ENCODE data around the gene RNF144A.

Gene RNF144A

GRCh38 chr2:7014174-7014640 is 97.0 kb downstream of the RNF144A start:
- peak overlapping the region; percentile 85 for H3K27ac Mint-ChIP-seq
- no peak overlapping the region for H3K4me3 Mint-ChIP-seq
- H3K36me3 Mint-ChIP-seq (ENCODE audit: low read depth), result peaks cover 52% of the 10 kb centered on the region
- no peaks in the 10 kb centered on the region for H3K9me3 Mint-ChIP-seq
- peaks cover 43% of the 10 kb centered on the region for H3K4me1 Mint-ChIP-seq (ENCODE audit: low read depth)
- no peak for DNase-seq
- H3K27me3 Mint-ChIP-seq, result no peaks in the 10 kb centered on the region

GRCh38 chr2:7015007-7015950 is 98.1 kb downstream of the RNF144A start:
- Mint-ChIP-seq H3K9me3 (no peaks in the 10 kb centered on the region), H3K27me3 (no peaks in the 10 kb centered on the region), H3K27ac (peak overlapping the region; percentile 85), H3K4me1 (ENCODE audit: low read depth) (peaks cover 42% of the 10 kb centered on the region), H3K36me3 (ENCODE audit: low read depth) (peaks cover 63% of the 10 kb centered on the region), H3K4me3 (no peak overlapping the region)
- DNase-seq, result no peak

GRCh38 chr2:7016148-7016547 is 98.9 kb downstream of the RNF144A start:
- Mint-ChIP-seq H3K27me3 (no peaks in the 10 kb centered on the region), H3K4me1 (ENCODE audit: low read depth) (peaks cover 38% of the 10 kb centered on the region)

DNA sequence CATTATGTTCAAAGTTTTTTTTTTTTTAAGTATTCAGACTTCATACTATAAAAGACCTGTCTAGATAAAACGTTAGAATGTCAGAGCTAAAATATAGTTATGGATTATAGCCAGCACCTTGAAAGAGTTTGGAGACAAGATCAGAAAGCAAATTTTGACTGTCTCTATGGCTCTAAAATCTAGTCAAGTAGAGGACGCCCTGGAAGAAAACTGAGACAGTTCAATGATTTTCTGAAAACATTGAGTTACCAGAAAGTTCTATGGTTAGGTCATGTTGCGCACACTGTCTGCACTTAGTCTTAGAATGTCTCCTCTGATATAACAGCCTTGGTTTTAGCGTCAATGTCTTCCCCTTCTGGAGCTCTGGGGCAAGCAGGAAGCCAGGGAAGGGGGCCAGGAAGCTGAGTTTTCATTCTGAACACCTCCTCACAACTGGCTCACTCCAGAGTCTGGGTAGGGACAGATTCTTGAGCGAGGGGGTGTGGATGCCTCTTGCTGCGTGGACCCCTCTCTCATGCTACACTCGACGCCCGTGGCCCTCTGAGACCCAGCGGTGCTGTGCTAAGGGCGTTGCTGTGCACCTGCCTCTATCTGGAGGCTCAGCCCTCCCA is 99.5 kb downstream of the RNF144A start:
- H3K4me3 Mint-ChIP-seq, result no peak overlapping the region
- peaks cover 77% of the 10 kb centered on the region for H3K36me3 Mint-ChIP-seq (ENCODE audit: low read depth)
- DNase-seq, result no peak
- peaks cover 33% of the 10 kb centered on the region for H3K4me1 Mint-ChIP-seq (ENCODE audit: low read depth)
- H3K27ac Mint-ChIP-seq, result no peak overlapping the region
- no peaks in the 10 kb centered on the region for H3K9me3 Mint-ChIP-seq
- H3K27me3 Mint-ChIP-seq, result no peaks in the 10 kb centered on the region

More at GRCh38 chr2:7016148-7016547, 98.9 kb downstream of the RNF144A start:
- H3K4me3 Mint-ChIP-seq, result no peak overlapping the region
- H3K9me3 Mint-ChIP-seq, result no peaks in the 10 kb centered on the region
- H3K36me3 Mint-ChIP-seq (ENCODE audit: low read depth), result peaks cover 72% of the 10 kb centered on the region
- DNase-seq, result no peak
- no peak overlapping the region for H3K27ac Mint-ChIP-seq

DNA sequence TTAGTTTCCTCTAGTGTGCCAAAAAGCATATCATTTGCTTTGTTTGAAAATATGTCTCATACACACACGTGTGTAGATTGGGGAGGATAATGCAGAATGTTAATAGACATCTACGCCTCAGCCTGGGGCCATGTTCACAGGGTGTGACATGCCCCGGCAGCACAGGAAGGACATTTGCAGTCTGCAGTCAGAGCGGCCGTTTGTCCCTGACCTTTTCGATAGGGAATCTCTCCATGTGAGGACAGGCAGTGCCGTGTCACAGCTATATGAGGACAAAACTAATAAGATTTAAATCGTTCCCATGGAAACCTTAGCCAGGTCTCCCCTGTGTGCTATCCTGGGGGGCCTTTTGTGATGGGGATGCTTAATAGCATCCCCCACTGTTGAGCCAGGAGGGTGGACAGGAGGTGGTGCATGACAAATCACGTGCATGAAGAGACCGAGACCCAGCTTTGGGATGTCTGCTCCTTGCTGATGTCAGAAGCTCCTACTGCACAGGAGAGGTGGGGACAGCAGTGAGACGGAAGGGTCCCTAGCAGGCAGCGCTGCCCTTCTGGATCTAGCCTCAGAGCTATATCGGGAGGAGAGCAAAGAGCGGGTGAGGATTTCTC is 100.6 kb downstream of the RNF144A start:
- no peak overlapping the region for H3K4me3 Mint-ChIP-seq
- peaks cover 22% of the 10 kb centered on the region for H3K4me1 Mint-ChIP-seq (ENCODE audit: low read depth)
- DNase-seq, result no peak
- no peak overlapping the region for H3K27ac Mint-ChIP-seq
- peaks cover 83% of the 10 kb centered on the region for H3K36me3 Mint-ChIP-seq (ENCODE audit: low read depth)
- H3K27me3 Mint-ChIP-seq, result no peaks in the 10 kb centered on the region
- H3K9me3 Mint-ChIP-seq, result no peaks in the 10 kb centered on the region

GRCh38 chr2:7018282-7018701 is 101.1 kb downstream of the RNF144A start:
- Mint-ChIP-seq H3K27ac (no peak overlapping the region), H3K27me3 (no peaks in the 10 kb centered on the region), H3K36me3 (ENCODE audit: low read depth) (peaks cover 88% of the 10 kb centered on the region), H3K4me1 (ENCODE audit: low read depth) (peaks cover 18% of the 10 kb centered on the region), H3K4me3 (no peak overlapping the region), H3K9me3 (no peaks in the 10 kb centered on the region)
- DNase-seq, result no peak

DNA sequence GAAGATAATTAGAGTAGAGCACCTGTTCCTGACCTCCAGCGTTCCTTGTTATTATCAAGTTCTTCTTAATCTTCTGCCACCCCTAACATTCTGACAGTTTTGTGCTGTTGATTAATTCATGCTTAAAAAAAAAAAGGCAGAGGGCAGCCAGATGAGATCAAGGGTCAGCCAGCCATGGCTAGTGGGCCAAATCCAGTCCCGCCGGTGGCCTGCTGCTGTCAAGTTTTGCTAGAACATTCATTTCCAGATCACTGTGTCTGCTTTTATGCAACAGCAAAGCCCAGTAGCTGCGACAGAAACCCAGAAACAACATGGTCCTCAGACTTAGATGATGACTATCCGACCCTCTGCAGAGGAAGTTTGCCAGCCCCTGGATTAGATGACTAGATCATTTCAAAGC is 101.6 kb downstream of the RNF144A start:
- Mint-ChIP-seq H3K27ac (peak overlapping the region; percentile 22), H3K4me3 (no peak overlapping the region), H3K27me3 (no peaks in the 10 kb centered on the region), H3K36me3 (ENCODE audit: low read depth) (peaks cover 92% of the 10 kb centered on the region), H3K9me3 (no peaks in the 10 kb centered on the region), H3K4me1 (ENCODE audit: low read depth) (peaks cover 13% of the 10 kb centered on the region)
- no peak for DNase-seq

GRCh38 chr2:7019191-7019590 is 102.0 kb downstream of the RNF144A start:
- Mint-ChIP-seq H3K9me3 (no peaks in the 10 kb centered on the region), H3K4me3 (no peak overlapping the region), H3K27me3 (no peaks in the 10 kb centered on the region), H3K4me1 (ENCODE audit: low read depth) (peaks cover 9% of the 10 kb centered on the region), H3K36me3 (ENCODE audit: low read depth) (peaks cover 97% of the 10 kb centered on the region), H3K27ac (peak overlapping the region; percentile 22)
- DNase-seq, result no peak

GRCh38 chr2:7020059-7020458 is 102.8 kb downstream of the RNF144A start:
- H3K27ac Mint-ChIP-seq, result peak overlapping the region; percentile 44
- H3K36me3 Mint-ChIP-seq (ENCODE audit: low read depth), result peaks cover 97% of the 10 kb centered on the region
- H3K4me1 Mint-ChIP-seq (ENCODE audit: low read depth), result peaks cover 2% of the 10 kb centered on the region
- H3K27me3 Mint-ChIP-seq, result no peaks in the 10 kb centered on the region
- no peak for DNase-seq
- no peak overlapping the region for H3K4me3 Mint-ChIP-seq
- no peaks in the 10 kb centered on the region for H3K9me3 Mint-ChIP-seq

- Mint-ChIP-seq H3K9me3 (no peaks in the 10 kb centered on the region), H3K36me3 (ENCODE audit: low read depth) (peaks cover 95% of the 10 kb centered on the region), H3K27ac (no peak overlapping the region), H3K4me1 (ENCODE audit: low read depth) (no peaks in the 10 kb centered on the region), H3K27me3 (no peaks in the 10 kb centered on the region), H3K4me3 (no peak overlapping the region)
- DNase-seq, result no peak
These were observed 103.3 kb downstream of the RNF144A start for GRCh38 chr2:7020468-7020867.

GRCh38 chr2:7020939-7021470 is 103.8 kb downstream of the RNF144A start:
- Mint-ChIP-seq H3K9me3 (no peaks in the 10 kb centered on the region), H3K4me3 (no peak overlapping the region), H3K27me3 (no peaks in the 10 kb centered on the region), H3K36me3 (ENCODE audit: low read depth) (peaks cover 94% of the 10 kb centered on the region), H3K27ac (peak overlapping the region; percentile 42), H3K4me1 (ENCODE audit: low read depth) (no peaks in the 10 kb centered on the region)
- no peak for DNase-seq

DNA sequence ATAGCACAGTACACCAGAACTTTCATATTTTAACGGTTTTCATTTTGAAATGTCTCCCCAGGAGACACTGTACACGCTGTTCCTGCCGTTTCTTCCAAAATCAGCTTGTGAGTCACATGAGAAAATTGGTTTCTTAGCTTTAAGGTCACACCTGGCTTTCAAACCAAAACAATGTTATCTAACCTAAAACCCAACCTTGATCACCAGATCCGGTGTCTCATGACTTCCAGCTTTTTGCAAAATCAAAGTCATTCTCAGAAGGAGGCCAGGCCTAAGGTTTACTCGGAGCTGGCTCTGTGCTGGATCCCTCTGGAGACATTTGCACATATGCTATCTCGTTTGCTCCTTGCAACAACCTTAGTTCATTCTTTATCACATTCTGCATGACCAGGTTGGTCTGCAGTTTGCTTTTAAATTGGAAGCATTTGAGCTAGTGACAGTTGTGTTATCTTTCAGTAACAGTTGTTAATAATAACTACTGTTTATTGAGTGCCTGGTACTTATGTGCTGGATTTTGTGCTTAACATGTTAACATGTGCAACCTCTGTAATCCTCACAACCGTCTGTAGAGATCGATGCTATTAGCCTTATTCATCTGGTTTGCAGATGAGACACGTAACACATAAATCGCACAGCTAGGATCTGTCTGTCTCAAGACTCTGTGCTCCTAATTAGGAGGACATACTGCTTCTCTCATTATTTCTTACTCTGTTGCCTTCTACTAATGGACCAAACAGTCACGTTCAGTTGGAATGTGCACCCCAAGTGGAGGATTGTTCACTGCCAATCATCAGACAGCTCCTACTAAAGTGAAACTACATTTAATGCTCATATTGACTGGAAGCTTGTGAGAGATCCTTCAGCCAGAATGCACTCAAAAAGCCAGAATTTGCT is 105.5 kb downstream of the RNF144A start:
- DNase-seq, result no peak
- Mint-ChIP-seq H3K4me3 (no peak overlapping the region), H3K4me1 (ENCODE audit: low read depth) (no peaks in the 10 kb centered on the region), H3K27ac (no peak overlapping the region), H3K27me3 (no peaks in the 10 kb centered on the region), H3K36me3 (ENCODE audit: low read depth) (peaks cover 94% of the 10 kb centered on the region), H3K9me3 (no peaks in the 10 kb centered on the region)

DNA sequence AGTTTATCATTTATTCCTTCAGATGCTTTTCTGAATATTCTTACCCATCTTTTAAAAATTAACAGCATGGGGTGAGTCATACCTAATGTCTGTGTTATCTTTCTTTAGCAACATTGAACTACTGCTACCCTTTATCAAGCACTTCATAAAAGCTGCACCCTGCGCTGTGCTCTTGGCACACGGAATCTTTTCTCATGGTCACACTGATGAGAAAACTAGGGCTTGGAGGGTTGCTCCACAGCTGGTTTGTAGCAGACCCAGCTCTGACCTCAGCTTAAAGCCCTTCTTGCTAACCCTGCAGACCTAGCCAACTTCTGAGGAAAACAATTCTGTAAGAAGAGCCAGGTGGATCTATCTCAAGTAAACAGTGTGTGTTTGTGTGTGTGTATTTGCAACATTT is 106.3 kb downstream of the RNF144A start:
- Mint-ChIP-seq H3K4me1 (ENCODE audit: low read depth) (no peaks in the 10 kb centered on the region), H3K27ac (no peak overlapping the region), H3K27me3 (no peaks in the 10 kb centered on the region), H3K9me3 (no peaks in the 10 kb centered on the region), H3K36me3 (ENCODE audit: low read depth) (peaks cover 93% of the 10 kb centered on the region), H3K4me3 (no peak overlapping the region)
- no peak for DNase-seq

DNA sequence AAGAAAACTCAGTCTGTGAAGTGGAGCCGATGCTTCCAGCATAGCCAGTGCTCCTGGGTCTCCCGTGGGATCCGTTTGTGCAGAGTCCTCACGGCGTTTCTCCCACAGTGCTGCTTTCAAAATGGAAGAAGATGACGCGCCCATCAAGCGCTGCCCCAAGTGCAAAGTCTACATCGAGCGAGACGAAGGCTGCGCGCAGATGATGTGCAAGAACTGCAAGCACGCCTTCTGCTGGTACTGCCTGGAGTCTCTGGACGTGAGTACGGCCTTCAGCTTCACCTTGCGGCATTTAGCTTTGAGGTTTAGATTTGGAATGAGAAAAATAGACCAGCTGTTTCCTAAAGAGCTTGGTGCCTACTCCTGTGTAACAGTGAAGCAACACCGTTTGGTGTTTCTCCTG is 107.0 kb downstream of the RNF144A start:
- Mint-ChIP-seq H3K36me3 (ENCODE audit: low read depth) (peaks cover 93% of the 10 kb centered on the region), H3K27me3 (no peaks in the 10 kb centered on the region), H3K27ac (no peak overlapping the region), H3K4me1 (ENCODE audit: low read depth) (no peaks in the 10 kb centered on the region), H3K9me3 (no peaks in the 10 kb centered on the region), H3K4me3 (no peak overlapping the region)
- DNase-seq, result no peak

Measured in activated T-cell treated with anti-CD3 and anti-CD28 coated beads, Interleukin-2, amount 50 U/mL, for 24 hours (primary cell).